ENCODE data around the gene SHOC2.

DNA sequence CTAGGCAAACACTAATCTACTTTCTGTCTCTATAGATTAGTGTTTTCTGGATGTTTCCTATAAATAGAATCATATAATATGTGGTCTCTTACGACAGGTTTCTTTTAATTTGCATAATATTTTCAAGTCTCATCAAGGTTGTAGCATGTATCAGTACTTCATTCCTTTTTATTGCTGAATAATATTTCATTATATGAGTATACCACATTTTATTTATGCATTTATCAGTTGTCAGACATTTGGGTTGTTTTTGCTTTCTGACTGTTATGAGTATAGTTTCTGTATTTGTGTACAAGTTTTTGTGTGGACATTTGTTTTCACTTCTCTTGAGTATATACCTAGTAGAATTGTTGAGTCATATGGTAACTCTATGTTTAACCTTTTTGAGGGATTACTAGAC is 48.2 kb downstream of the SHOC2 start:
- TF ChIP-seq TCF7 (IDR thresholded peaks at IDR 0.05; ENCODE audit: low read depth) (no peak), EZH2 (conservative IDR thresholded peaks at IDR 0.05; ENCODE audit: low read depth, low read length) (no peak), CAMTA2 (CRISPR knock-in tag; IDR thresholded peaks at IDR 0.05; ENCODE audit: borderline replicate concordance) (no peak), MYC (CRISPR knock-in tag; IDR thresholded peaks at IDR 0.05; ENCODE audit: borderline replicate concordance) (no peak), POLR2AphosphoS5 (IDR thresholded peaks at IDR 0.05; ENCODE audit: low read depth, low read length) (no peak), ZNF24 (IDR thresholded peaks at IDR 0.05) (no peak), GTF2F1 (IDR thresholded peaks at IDR 0.05; ENCODE audit: low read length) (no peak)
- TF ChIP-seq, protein P1, sequence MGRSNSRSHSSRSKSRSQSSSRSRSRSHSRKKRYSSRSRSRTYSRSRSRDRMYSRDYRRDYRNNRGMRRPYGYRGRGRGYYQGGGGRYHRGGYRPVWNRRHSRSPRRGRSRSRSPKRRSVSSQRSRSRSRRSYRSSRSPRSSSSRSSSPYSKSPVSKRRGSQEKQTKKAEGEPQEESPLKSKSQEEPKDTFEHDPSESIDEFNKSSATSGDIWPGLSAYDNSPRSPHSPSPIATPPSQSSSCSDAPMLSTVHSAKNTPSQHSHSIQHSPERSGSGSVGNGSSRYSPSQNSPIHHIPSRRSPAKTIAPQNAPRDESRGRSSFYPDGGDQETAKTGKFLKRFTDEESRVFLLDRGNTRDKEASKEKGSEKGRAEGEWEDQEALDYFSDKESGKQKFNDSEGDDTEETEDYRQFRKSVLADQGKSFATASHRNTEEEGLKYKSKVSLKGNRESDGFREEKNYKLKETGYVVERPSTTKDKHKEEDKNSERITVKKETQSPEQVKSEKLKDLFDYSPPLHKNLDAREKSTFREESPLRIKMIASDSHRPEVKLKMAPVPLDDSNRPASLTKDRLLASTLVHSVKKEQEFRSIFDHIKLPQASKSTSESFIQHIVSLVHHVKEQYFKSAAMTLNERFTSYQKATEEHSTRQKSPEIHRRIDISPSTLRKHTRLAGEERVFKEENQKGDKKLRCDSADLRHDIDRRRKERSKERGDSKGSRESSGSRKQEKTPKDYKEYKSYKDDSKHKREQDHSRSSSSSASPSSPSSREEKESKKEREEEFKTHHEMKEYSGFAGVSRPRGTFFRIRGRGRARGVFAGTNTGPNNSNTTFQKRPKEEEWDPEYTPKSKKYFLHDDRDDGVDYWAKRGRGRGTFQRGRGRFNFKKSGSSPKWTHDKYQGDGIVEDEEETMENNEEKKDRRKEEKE (IDR thresholded peaks at IDR 0.05) = no peak
- TF ChIP-seq, protein P2, sequence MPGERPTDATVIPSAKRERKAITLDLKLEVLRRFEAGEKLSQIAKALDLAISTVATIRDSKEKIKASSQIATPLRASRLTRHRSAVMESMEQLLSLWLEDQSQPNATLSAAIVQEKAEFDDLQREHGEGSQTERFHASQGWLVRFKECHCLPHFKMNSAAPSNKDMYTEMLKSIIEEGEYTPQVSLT (CRISPR knock-in tag; IDR thresholded peaks at IDR 0.05; ENCODE audit: borderline replicate concordance, low read depth) = no peak
- TF ChIP-seq, protein P3, sequence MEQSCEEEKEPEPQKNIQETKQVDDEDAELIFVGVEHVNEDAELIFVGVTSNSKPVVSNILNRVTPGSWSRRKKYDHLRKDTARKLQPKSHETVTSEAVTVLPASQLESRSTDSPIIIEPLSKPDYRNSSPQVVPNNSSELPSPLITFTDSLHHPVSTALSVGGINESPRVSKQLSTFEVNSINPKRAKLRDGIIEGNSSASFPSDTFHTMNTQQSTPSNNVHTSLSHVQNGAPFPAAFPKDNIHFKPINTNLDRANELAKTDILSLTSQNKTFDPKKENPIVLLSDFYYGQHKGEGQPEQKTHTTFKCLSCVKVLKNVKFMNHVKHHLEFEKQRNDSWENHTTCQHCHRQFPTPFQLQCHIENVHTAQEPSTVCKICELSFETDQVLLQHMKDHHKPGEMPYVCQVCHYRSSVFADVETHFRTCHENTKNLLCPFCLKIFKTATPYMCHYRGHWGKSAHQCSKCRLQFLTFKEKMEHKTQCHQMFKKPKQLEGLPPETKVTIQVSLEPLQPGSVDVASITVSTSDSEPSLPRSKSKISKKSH (CRISPR knock-in tag; IDR thresholded peaks at IDR 0.05; ENCODE audit: borderline replicate concordance) = no peak
- TF ChIP-seq, protein P4, sequence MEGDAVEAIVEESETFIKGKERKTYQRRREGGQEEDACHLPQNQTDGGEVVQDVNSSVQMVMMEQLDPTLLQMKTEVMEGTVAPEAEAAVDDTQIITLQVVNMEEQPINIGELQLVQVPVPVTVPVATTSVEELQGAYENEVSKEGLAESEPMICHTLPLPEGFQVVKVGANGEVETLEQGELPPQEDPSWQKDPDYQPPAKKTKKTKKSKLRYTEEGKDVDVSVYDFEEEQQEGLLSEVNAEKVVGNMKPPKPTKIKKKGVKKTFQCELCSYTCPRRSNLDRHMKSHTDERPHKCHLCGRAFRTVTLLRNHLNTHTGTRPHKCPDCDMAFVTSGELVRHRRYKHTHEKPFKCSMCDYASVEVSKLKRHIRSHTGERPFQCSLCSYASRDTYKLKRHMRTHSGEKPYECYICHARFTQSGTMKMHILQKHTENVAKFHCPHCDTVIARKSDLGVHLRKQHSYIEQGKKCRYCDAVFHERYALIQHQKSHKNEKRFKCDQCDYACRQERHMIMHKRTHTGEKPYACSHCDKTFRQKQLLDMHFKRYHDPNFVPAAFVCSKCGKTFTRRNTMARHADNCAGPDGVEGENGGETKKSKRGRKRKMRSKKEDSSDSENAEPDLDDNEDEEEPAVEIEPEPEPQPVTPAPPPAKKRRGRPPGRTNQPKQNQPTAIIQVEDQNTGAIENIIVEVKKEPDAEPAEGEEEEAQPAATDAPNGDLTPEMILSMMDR (CRISPR knock-in tag; IDR thresholded peaks at IDR 0.05) = no peak
- TF ChIP-seq, protein P5, sequence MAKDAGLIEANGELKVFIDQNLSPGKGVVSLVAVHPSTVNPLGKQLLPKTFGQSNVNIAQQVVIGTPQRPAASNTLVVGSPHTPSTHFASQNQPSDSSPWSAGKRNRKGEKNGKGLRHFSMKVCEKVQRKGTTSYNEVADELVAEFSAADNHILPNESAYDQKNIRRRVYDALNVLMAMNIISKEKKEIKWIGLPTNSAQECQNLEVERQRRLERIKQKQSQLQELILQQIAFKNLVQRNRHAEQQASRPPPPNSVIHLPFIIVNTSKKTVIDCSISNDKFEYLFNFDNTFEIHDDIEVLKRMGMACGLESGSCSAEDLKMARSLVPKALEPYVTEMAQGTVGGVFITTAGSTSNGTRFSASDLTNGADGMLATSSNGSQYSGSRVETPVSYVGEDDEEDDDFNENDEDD (CRISPR knock-in tag; IDR thresholded peaks at IDR 0.05; ENCODE audit: borderline replicate concordance) = no peak
- TF ChIP-seq, protein P6, sequence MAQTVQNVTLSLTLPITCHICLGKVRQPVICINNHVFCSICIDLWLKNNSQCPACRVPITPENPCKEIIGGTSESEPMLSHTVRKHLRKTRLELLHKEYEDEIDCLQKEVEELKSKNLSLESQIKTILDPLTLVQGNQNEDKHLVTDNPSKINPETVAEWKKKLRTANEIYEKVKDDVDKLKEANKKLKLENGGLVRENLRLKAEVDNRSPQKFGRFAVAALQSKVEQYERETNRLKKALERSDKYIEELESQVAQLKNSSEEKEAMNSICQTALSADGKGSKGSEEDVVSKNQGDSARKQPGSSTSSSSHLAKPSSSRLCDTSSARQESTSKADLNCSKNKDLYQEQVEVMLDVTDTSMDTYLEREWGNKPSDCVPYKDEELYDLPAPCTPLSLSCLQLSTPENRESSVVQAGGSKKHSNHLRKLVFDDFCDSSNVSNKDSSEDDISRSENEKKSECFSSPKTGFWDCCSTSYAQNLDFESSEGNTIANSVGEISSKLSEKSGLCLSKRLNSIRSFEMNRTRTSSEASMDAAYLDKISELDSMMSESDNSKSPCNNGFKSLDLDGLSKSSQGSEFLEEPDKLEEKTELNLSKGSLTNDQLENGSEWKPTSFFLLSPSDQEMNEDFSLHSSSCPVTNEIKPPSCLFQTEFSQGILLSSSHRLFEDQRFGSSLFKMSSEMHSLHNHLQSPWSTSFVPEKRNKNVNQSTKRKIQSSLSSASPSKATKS (CRISPR knock-in tag; IDR thresholded peaks at IDR 0.05) = no peak
- TF ChIP-seq, protein P7, sequence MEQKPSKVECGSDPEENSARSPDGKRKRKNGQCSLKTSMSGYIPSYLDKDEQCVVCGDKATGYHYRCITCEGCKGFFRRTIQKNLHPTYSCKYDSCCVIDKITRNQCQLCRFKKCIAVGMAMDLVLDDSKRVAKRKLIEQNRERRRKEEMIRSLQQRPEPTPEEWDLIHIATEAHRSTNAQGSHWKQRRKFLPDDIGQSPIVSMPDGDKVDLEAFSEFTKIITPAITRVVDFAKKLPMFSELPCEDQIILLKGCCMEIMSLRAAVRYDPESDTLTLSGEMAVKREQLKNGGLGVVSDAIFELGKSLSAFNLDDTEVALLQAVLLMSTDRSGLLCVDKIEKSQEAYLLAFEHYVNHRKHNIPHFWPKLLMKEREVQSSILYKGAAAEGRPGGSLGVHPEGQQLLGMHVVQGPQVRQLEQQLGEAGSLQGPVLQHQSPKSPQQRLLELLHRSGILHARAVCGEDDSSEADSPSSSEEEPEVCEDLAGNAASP (CRISPR knock-in tag; IDR thresholded peaks at IDR 0.05; ENCODE audit: borderline replicate concordance) = no peak
